NAMALWA (cell line): ENCODE results near the gene CLBA1.

Experiments
- DNase-seq: peaks from one replicate; pipeline ENCODE4 v3.0.0-alpha.2; 2015; ENCODE audit warnings: low spot score

Gene CLBA1

GRCh38 chr14:104968541-104969401 is 16.8 kb upstream of the CLBA1 start:
- DNase-seq: peak; percentile 59

- no peak for DNase-seq
Observed at GRCh38 chr14:104969741-104970230, 15.8 kb upstream of the CLBA1 start.

GRCh38 chr14:104970231-104971068 is 15.1 kb upstream of the CLBA1 start:
- DNase-seq: no peak

GRCh38 chr14:104971447-104972240 is 13.9 kb upstream of the CLBA1 start:
- no peak for DNase-seq

GRCh38 chr14:104972301-104973134 is 13.1 kb upstream of the CLBA1 start:
- no peak for DNase-seq

GRCh38 chr14:104973135-104973384 is 12.5 kb upstream of the CLBA1 start:
- DNase-seq: no peak

GRCh38 chr14:104973385-104974145 is 12.0 kb upstream of the CLBA1 start:
- DNase-seq: no peak

GRCh38 chr14:104974146-104974541 is 11.4 kb upstream of the CLBA1 start:
- no peak for DNase-seq

- no peak for DNase-seq
Observed at GRCh38 chr14:104974665-104975390, 10.8 kb upstream of the CLBA1 start.

GRCh38 chr14:104975481-104976197 is 9.9 kb upstream of the CLBA1 start:
- peak; percentile 65 for DNase-seq

GRCh38 chr14:104976198-104977007 is 9.2 kb upstream of the CLBA1 start:
- DNase-seq: peak; percentile 84

GRCh38 chr14:104977008-104977680 is 8.4 kb upstream of the CLBA1 start:
- no peak for DNase-seq

GRCh38 chr14:104977681-104978653 is 7.6 kb upstream of the CLBA1 start, which contains the start of gene AHNAK2:
TSS of gene AHNAK2 (minus strand) at chr14:104978374. CDS start at chr14:104978237, 137 bp downstream.
- DNase-seq: no peak

- DNase-seq: no peak
Observed at GRCh38 chr14:104978746-104979691, 6.6 kb upstream of the CLBA1 start.
